SU-DHL-6 (cell line): ENCODE results near the gene CHCHD5.

ENCODE experiments used
- H2AFZ ChIP-seq: fragments of 200-600 bp; sonication (generic); 2 replicates; pipeline ENCODE4 v1.6.1; 2014; ENCODE audit warnings: low read depth, mild to moderate bottlenecking, moderate library complexity, mixed read lengths, antibody characterized with exemption, low read length; ENCODE audit not compliant: severe bottlenecking
- H3F3A ChIP-seq: fragments of 200-600 bp; shearing (Covaris generic); 2 replicates; pipeline ENCODE4 v1.6.0; 2016; ENCODE audit warnings: antibody characterized with exemption, mild to moderate bottlenecking; ENCODE audit not compliant: insufficient read depth
- H3K27ac ChIP-seq: fragments of 200-600 bp; sonication (generic); 2 replicates; pipeline ENCODE4 v1.5.1; 2016; ENCODE audit warnings: low read depth, mild to moderate bottlenecking, low read length, moderate library complexity, mixed read lengths
- H3K27me3 ChIP-seq: fragments of 200-600 bp; sonication (generic), shearing (Covaris generic); 2 replicates; pipeline ENCODE4 v1.6.0; 2014; ENCODE audit warnings: mild to moderate bottlenecking, low read length
- H3K36me3 ChIP-seq: fragments of 200-600 bp; sonication (generic); 2 replicates; pipeline ENCODE4 v1.6.1; 2014; ENCODE audit warnings: mild to moderate bottlenecking, low read length, mixed read lengths
- H3K4me2 ChIP-seq: fragments of 300-600, 200-600 bp; shearing (Covaris generic), sonication (generic); 2 replicates; pipeline ENCODE4 v1.6.0; 2014; ENCODE audit warnings: low read length, low read depth, mild to moderate bottlenecking; ENCODE audit not compliant: poor library complexity, severe bottlenecking
- H3K4me3 ChIP-seq: fragments of 200-600 bp; sonication (generic); 2 replicates; pipeline ENCODE4 v1.5.1; 2014; ENCODE audit warnings: antibody characterized with exemption, low read length, mild to moderate bottlenecking, mixed read lengths; ENCODE audit not compliant: insufficient read depth, poor library complexity, severe bottlenecking
- H3K79me2 ChIP-seq: fragments of 200-600 bp; sonication (generic); 2 replicates; pipeline ENCODE4 v1.6.1; 2014; ENCODE audit warnings: mild to moderate bottlenecking, low read length, moderate library complexity; ENCODE audit not compliant: insufficient read depth
- H3K9ac ChIP-seq: fragments of 200-600 bp; sonication (generic); 2 replicates; pipeline ENCODE4 v1.7.0; 2014; ENCODE audit warnings: mild to moderate bottlenecking, low read length
- H3K9me2 ChIP-seq: fragments of 200-600 bp; sonication (generic); replicated peaks from 2 replicates; pipeline ENCODE4 v1.6.1; 2014; ENCODE audit warnings: low read length; ENCODE audit not compliant: insufficient read depth
- H3K9me3 ChIP-seq: fragments of 200-600 bp; sonication (generic); 2 replicates; pipeline ENCODE4 v1.6.1; 2014; ENCODE audit warnings: low read length, mixed read lengths; ENCODE audit not compliant: insufficient read depth
- H4K20me1 ChIP-seq: fragments of 200-600 bp; sonication (generic); 2 replicates; pipeline ENCODE4 v1.6.1; 2014; ENCODE audit warnings: low read depth, mild to moderate bottlenecking, antibody characterized with exemption, low read length, moderate library complexity, mixed read lengths
- CTCF ChIP-seq: fragments of 200-600 bp; sonication (generic); IDR thresholded peaks from one replicate; pipeline ENCODE4 v1.5.1; 2017; ENCODE audit warnings: antibody characterized with exemption, mild to moderate bottlenecking, low read length, moderate library complexity; ENCODE audit not compliant: insufficient read depth, poor library complexity, severe bottlenecking
- EZH2phosphoT487 ChIP-seq: fragments of 200-600 bp; sonication (generic), shearing (Covaris generic); conservative IDR thresholded peaks from 2 replicates; pipeline ENCODE4 v1.6.1; 2018; ENCODE audit warnings: mild to moderate bottlenecking, antibody characterized with exemption, low read length, moderate library complexity, mixed read lengths

Gene CHCHD5

GRCh38 chr2:112633708-112634107 is 49.3 kb downstream of the CHCHD5 start:
- no peaks in the 10 kb centered on the region for H3K9me3 ChIP-seq
- no peak overlapping the region for H3K27ac ChIP-seq
- no peak overlapping the region for H2AFZ ChIP-seq
- no peaks in the 10 kb centered on the region for H4K20me1 ChIP-seq
- no peak overlapping the region for H3K4me2 ChIP-seq
- TF ChIP-seq CTCF (no peak), EZH2phosphoT487 (no peak)
- no peak overlapping the region for H3K9ac ChIP-seq
- H3K36me3 ChIP-seq: no peaks in the 10 kb centered on the region
- H3K4me3 ChIP-seq: no peak overlapping the region
- H3K27me3 ChIP-seq: no peaks in the 10 kb centered on the region
- H3K79me2 ChIP-seq: no peaks in the 10 kb centered on the region
- no peaks in the 10 kb centered on the region for H3K9me2 ChIP-seq
- H3F3A ChIP-seq: no peaks in the 10 kb centered on the region

GRCh38 chr2:112634153-112634873 is 49.9 kb downstream of the CHCHD5 start:
- H3F3A ChIP-seq: no peaks in the 10 kb centered on the region
- H3K27ac ChIP-seq: no peak overlapping the region
- no peaks in the 10 kb centered on the region for H3K9me3 ChIP-seq
- H2AFZ ChIP-seq: no peak overlapping the region
- no peaks in the 10 kb centered on the region for H4K20me1 ChIP-seq
- no peaks in the 10 kb centered on the region for H3K9me2 ChIP-seq
- H3K36me3 ChIP-seq: no peaks in the 10 kb centered on the region
- TF ChIP-seq EZH2phosphoT487: no peak
- no peak for TF ChIP-seq CTCF
- H3K4me3 ChIP-seq: no peak overlapping the region
- no peak overlapping the region for H3K4me2 ChIP-seq
- H3K79me2 ChIP-seq: no peaks in the 10 kb centered on the region
- H3K9ac ChIP-seq: no peak overlapping the region
- H3K27me3 ChIP-seq: no peaks in the 10 kb centered on the region

- Histone ChIP-seq H4K20me1 (no peaks in the 10 kb centered on the region), H3K27ac (no peak overlapping the region), H3K9ac (no peak overlapping the region), H3K4me3 (no peak overlapping the region), H3K4me2 (no peak overlapping the region), H2AFZ (no peak overlapping the region), H3K79me2 (no peaks in the 10 kb centered on the region), H3K9me2 (no peaks in the 10 kb centered on the region), H3F3A (no peaks in the 10 kb centered on the region), H3K9me3 (no peaks in the 10 kb centered on the region), H3K27me3 (no peaks in the 10 kb centered on the region), H3K36me3 (no peaks in the 10 kb centered on the region)
- no peak for TF ChIP-seq CTCF
- TF ChIP-seq EZH2phosphoT487: no peak
These were observed 50.4 kb downstream of the CHCHD5 start for GRCh38 chr2:112634874-112635157.
